H1 (cell line): ENCODE measurements around the gene FTCDNL1. TPM values are rescaled to one million over a fixed set of nuclear protein-coding genes. Genes with fewer than 3 reads are reported as not detected.

Experiments
- CHD1 ChIP-seq: IDR thresholded peaks from 2 replicates; pipeline ENCODE4 v1.6.1; 2012; ENCODE audit warnings: low read depth, low read length, improper control_type of control experiment
- GABPA ChIP-seq: IDR thresholded peaks from 2 replicates; pipeline ENCODE4 v1.6.1; 2011; ENCODE audit warnings: mild to moderate bottlenecking, low read length, moderate library complexity, borderline replicate concordance; ENCODE audit not compliant: insufficient read depth
- GTF2F1 ChIP-seq: IDR thresholded peaks from 2 replicates; pipeline ENCODE4 v1.6.1; 2012; ENCODE audit warnings: low read depth, low read length, improper control_type of control experiment, borderline replicate concordance
- HDAC2 ChIP-seq, 2 experiments: fragments of 300-600 bp in 1 of 2; sonication (generic) in 1 of 2; IDR thresholded peaks; 2 replicates each; pipeline ENCODE4 v1.6.1; 2011 to 2012; ENCODE audit warnings: low read depth in 2 of 2, low read length in 2 of 2, mild to moderate bottlenecking in 2 of 2, moderate library complexity in 2 of 2, borderline replicate concordance in 1 of 2, inconsistent platforms in 1 of 2
- HDAC6 ChIP-seq: IDR thresholded peaks from one replicate; pipeline ENCODE4 v1.7.1; 2012; ENCODE audit warnings: low read depth, mild to moderate bottlenecking, inconsistent platforms, low read length, moderate library complexity
- JUND ChIP-seq: IDR thresholded peaks from 2 replicates; pipeline ENCODE4 v1.6.1; 2011; ENCODE audit warnings: mild to moderate bottlenecking, improper control_type of control experiment, low read length
- RAD21 ChIP-seq, 2 experiments: IDR thresholded peaks in 1 of 2; conservative IDR thresholded peaks in 1 of 2; 2 replicates each; pipeline ENCODE4 v1.6.1; 2011; ENCODE audit warnings: low read depth in 2 of 2, low read length in 2 of 2, improper control_type of control experiment in 1 of 2, inconsistent platforms in 1 of 2, mild to moderate bottlenecking in 1 of 2, moderate library complexity in 1 of 2
- RNF2 ChIP-seq: fragments of 200-900, 300-1000 bp; sonication (generic); IDR thresholded peaks from 2 replicates; pipeline ENCODE4 v1.7.1; 2016; ENCODE audit warnings: borderline replicate concordance, low read depth, mild to moderate bottlenecking, antibody characterized with exemption, low read length; ENCODE audit not compliant: poor library complexity, severe bottlenecking; ENCODE audit errors: missing control alignments
- TAF7 ChIP-seq: optimal IDR thresholded peaks from 2 replicates; pipeline ENCODE3; 2011; ENCODE audit warnings: low read depth, mild to moderate bottlenecking, inconsistent platforms, low read length, moderate library complexity, borderline replicate concordance
- TBP ChIP-seq: IDR thresholded peaks from 2 replicates; pipeline ENCODE4 v1.6.1; 2011; ENCODE audit warnings: low read depth, low read length, improper control_type of control experiment
- polyA plus RNA-seq, 7 experiments: library from polyadenylated mRNA; depleted of rRNA in 3 of 7; stranded (reverse) in 5 of 7; unstranded in 2 of 7; fragments of >200 nt in 5 of 7; fragments of 200-250 nt in 2 of 7; gene quantifications; 1 replicate in 5 of 7; 2 replicates in 1 of 7; 4 replicates in 1 of 7; pipeline versions ENCODE4 v1.2.1 to v1.2.3, GENCODE V29; 2011 to 2013; ENCODE audit warnings: missing spikeins in 2 of 7, mixed read lengths in 2 of 7
- total RNA-seq: library from RNA; stranded (reverse); fragmentation: NEBNext Ultra II Directional; extraction: Animal tissue kit (Norgen Biotek cat#: 25700); gene quantifications from 2 replicates; pipeline ENCODE4 v1.2.1, GENCODE V29; 2021
- TF ChIP-seq, protein P1 (sequence below): fragments of 300-600 bp; sonication (generic); IDR thresholded peaks from 2 replicates; pipeline ENCODE4 v1.7.1; 2012; ENCODE audit warnings: low read length, moderate library complexity, mild to moderate bottlenecking, inconsistent platforms; ENCODE audit not compliant: insufficient replicate concordance

The FTCDNL1 gene
- total and polyA plus RNA-seq, 2 of the 8 experiments (the other 6 are each of a cell fraction or from before 2014, with no cell fraction given): 0.41 to 0.97 TPM

DNA sequence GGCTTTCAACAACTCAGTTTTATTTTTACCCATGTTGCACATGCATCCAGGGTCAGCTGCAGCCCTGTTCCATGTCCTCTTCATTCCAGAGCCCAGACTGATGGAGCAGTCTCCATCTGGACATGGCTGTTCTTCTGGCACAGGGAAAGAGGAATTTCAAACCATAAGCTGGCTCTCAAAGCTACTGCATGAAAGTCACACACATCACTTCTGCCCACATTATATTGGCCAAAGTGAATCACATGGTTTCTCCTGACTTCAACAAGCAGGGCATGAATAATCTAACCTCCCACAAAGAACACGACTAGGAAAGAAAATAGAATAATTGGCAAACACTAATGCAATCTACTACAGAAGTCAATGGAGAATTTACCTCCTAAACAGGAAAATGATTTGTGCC, 94.2 kb downstream of the FTCDNL1 start (continued):
- TF ChIP-seq, protein P1, sequence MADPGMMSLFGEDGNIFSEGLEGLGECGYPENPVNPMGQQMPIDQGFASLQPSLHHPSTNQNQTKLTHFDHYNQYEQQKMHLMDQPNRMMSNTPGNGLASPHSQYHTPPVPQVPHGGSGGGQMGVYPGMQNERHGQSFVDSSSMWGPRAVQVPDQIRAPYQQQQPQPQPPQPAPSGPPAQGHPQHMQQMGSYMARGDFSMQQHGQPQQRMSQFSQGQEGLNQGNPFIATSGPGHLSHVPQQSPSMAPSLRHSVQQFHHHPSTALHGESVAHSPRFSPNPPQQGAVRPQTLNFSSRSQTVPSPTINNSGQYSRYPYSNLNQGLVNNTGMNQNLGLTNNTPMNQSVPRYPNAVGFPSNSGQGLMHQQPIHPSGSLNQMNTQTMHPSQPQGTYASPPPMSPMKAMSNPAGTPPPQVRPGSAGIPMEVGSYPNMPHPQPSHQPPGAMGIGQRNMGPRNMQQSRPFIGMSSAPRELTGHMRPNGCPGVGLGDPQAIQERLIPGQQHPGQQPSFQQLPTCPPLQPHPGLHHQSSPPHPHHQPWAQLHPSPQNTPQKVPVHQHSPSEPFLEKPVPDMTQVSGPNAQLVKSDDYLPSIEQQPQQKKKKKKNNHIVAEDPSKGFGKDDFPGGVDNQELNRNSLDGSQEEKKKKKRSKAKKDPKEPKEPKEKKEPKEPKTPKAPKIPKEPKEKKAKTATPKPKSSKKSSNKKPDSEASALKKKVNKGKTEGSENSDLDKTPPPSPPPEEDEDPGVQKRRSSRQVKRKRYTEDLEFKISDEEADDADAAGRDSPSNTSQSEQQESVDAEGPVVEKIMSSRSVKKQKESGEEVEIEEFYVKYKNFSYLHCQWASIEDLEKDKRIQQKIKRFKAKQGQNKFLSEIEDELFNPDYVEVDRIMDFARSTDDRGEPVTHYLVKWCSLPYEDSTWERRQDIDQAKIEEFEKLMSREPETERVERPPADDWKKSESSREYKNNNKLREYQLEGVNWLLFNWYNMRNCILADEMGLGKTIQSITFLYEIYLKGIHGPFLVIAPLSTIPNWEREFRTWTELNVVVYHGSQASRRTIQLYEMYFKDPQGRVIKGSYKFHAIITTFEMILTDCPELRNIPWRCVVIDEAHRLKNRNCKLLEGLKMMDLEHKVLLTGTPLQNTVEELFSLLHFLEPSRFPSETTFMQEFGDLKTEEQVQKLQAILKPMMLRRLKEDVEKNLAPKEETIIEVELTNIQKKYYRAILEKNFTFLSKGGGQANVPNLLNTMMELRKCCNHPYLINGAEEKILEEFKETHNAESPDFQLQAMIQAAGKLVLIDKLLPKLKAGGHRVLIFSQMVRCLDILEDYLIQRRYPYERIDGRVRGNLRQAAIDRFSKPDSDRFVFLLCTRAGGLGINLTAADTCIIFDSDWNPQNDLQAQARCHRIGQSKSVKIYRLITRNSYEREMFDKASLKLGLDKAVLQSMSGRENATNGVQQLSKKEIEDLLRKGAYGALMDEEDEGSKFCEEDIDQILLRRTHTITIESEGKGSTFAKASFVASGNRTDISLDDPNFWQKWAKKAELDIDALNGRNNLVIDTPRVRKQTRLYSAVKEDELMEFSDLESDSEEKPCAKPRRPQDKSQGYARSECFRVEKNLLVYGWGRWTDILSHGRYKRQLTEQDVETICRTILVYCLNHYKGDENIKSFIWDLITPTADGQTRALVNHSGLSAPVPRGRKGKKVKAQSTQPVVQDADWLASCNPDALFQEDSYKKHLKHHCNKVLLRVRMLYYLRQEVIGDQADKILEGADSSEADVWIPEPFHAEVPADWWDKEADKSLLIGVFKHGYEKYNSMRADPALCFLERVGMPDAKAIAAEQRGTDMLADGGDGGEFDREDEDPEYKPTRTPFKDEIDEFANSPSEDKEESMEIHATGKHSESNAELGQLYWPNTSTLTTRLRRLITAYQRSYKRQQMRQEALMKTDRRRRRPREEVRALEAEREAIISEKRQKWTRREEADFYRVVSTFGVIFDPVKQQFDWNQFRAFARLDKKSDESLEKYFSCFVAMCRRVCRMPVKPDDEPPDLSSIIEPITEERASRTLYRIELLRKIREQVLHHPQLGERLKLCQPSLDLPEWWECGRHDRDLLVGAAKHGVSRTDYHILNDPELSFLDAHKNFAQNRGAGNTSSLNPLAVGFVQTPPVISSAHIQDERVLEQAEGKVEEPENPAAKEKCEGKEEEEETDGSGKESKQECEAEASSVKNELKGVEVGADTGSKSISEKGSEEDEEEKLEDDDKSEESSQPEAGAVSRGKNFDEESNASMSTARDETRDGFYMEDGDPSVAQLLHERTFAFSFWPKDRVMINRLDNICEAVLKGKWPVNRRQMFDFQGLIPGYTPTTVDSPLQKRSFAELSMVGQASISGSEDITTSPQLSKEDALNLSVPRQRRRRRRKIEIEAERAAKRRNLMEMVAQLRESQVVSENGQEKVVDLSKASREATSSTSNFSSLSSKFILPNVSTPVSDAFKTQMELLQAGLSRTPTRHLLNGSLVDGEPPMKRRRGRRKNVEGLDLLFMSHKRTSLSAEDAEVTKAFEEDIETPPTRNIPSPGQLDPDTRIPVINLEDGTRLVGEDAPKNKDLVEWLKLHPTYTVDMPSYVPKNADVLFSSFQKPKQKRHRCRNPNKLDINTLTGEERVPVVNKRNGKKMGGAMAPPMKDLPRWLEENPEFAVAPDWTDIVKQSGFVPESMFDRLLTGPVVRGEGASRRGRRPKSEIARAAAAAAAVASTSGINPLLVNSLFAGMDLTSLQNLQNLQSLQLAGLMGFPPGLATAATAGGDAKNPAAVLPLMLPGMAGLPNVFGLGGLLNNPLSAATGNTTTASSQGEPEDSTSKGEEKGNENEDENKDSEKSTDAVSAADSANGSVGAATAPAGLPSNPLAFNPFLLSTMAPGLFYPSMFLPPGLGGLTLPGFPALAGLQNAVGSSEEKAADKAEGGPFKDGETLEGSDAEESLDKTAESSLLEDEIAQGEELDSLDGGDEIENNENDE: no peak
- TF ChIP-seq HDAC2 (IDR thresholded peaks at IDR 0.05; ENCODE audit: borderline replicate concordance in 1 of 2, low read depth in 2 of 2, low read length in 2 of 2): no peak
- TF ChIP-seq JUND: no peak
- TF ChIP-seq RNF2: no peak
- TF ChIP-seq GABPA: no peak
- no peak for TF ChIP-seq TBP
- TF ChIP-seq HDAC6: no peak
- no peak for TF ChIP-seq CHD1
- TF ChIP-seq GTF2F1: no peak
- no peak for TF ChIP-seq RAD21 (IDR thresholded peaks at IDR 0.05 in 1 of 2, conservative IDR thresholded peaks at IDR 0.05 in 1 of 2; ENCODE audit: low read depth in 2 of 2, low read length in 2 of 2)
- TF ChIP-seq TAF7: no peak
